Fibroblast of lung (primary cell): ENCODE results near the gene TNS3.

Experiments used
- EZH2 ChIP-seq: IDR thresholded peaks from 2 replicates; pipeline ENCODE4 v1.5.1; 2012; ENCODE audit warnings: low read length, control low read depth, mild to moderate bottlenecking; ENCODE audit errors: missing control alignments
- TF ChIP-seq, protein P1 (sequence below), 2 donors: IDR thresholded peaks in 1 of 2; conservative IDR thresholded peaks in 1 of 2; 1 replicate in 1 of 2; 2 replicates in 1 of 2; pipeline ENCODE4 v1.5.1; 2011 to 2012; ENCODE audit warnings: low read length in 2 of 2, control low read depth in 1 of 2, inconsistent platforms in 1 of 2, low read depth in 1 of 2, mild to moderate bottlenecking in 1 of 2

DNA sequence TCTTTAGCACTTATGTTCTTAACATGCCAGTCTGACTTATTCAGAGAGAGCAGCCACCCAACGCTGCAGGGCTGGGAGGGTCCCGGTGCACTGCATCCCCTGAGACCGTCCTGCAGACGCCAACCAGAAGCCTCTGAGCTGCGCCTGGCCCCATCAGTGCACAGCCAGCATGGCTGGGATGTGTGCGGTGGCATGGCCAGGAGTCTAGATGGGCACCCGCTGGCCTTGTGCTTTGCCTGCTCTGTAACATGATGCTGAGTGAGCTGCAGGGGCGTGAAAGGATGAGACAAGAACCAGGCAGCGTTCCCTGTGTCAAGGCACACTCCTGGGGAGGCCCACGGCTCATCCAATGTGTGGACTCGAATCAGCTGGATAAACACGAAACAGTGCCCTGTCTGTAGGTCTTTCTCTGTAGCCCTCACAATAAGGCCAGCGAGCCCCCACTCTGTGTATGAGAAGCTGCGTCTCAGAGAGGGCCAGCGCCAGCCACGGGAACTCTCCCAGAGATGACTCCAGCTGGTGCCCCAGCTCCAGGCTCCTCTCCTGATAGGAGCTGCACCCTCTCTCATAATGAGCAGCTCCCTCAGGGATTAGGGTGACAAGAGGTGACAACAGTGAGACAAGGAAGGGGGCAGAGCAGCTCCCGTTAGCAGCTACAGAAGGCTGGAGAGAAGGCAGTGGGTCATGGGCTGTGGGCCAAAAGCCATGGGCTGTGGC, 96.8 kb downstream of the TNS3 start:
- TF ChIP-seq, protein P1, sequence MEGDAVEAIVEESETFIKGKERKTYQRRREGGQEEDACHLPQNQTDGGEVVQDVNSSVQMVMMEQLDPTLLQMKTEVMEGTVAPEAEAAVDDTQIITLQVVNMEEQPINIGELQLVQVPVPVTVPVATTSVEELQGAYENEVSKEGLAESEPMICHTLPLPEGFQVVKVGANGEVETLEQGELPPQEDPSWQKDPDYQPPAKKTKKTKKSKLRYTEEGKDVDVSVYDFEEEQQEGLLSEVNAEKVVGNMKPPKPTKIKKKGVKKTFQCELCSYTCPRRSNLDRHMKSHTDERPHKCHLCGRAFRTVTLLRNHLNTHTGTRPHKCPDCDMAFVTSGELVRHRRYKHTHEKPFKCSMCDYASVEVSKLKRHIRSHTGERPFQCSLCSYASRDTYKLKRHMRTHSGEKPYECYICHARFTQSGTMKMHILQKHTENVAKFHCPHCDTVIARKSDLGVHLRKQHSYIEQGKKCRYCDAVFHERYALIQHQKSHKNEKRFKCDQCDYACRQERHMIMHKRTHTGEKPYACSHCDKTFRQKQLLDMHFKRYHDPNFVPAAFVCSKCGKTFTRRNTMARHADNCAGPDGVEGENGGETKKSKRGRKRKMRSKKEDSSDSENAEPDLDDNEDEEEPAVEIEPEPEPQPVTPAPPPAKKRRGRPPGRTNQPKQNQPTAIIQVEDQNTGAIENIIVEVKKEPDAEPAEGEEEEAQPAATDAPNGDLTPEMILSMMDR (conservative IDR thresholded peaks at IDR 0.05 in 1 of 2, IDR thresholded peaks at IDR 0.05 in 1 of 2; ENCODE audit: low read depth in 1 of 2, low read length in 2 of 2): no peak
- no peak for TF ChIP-seq EZH2
